H1 (cell line): ENCODE results near the gene S100A11.

Source experiments
- CTCF ChIP-seq, 3 experiments: IDR thresholded peaks; 1 replicate in 2 of 3; 2 replicates in 1 of 3; pipeline versions ENCODE4 v1.5.1 to v1.6.1; 2011; ENCODE audit warnings: low read length in 3 of 3, mild to moderate bottlenecking in 3 of 3, inconsistent platforms in 2 of 3, low read depth in 1 of 3, moderate library complexity in 1 of 3; ENCODE audit not compliant: insufficient read depth in 1 of 3; ENCODE audit errors: control extremely low read depth in 1 of 3
- EZH2 ChIP-seq: fragments of 200-600 bp; sonication (generic); IDR thresholded peaks from 2 replicates; pipeline ENCODE4 v1.7.1; 2012; ENCODE audit warnings: low read depth, mild to moderate bottlenecking, moderate library complexity, low read length, inconsistent platforms; ENCODE audit not compliant: severe bottlenecking

GRCh38 chr1:151985768-151986167 lies 51.0 kb downstream of the S100A11 start:
- TF ChIP-seq EZH2 (no peak), CTCF (IDR thresholded peaks at IDR 0.05; ENCODE audit: control extremely low read depth in 1 of 3, insufficient read depth in 1 of 3, low read depth in 1 of 3, low read length in 3 of 3) (no peak)
